ENCODE results near the gene SCN5A. TPM values are rescaled to one million over a fixed set of nuclear protein-coding genes. Genes with fewer than 3 reads are reported as not detected.

Gene SCN5A
- total RNA-seq, 1 experiment from 2014 or later, result 11.5 TPM

GRCh38 chr3:38687321-38687720, 37.8 kb upstream of the SCN5A start:
- Histone ChIP-seq H3K9ac (ENCODE audit: low read length) (no peak overlapping the region), H3K27me3 (ENCODE audit: insufficient read depth, low read length) (peaks cover 9% of the 10 kb centered on the region), H3K79me2 (ENCODE audit: insufficient read depth, low read length) (no peaks in the 10 kb centered on the region), H3K9me2 (ENCODE audit: insufficient read depth) (no peaks in the 10 kb centered on the region), H3K4me1 (ENCODE audit: control insufficient read depth in 1 of 2, insufficient read depth in 2 of 2, low read length in 2 of 2) (no peaks in the 10 kb centered on the region), H4K20me1 (ENCODE audit: insufficient read depth) (no peaks in the 10 kb centered on the region), H3K27ac (ENCODE audit: low read depth, low read length) (no peak overlapping the region), H2AFZ (ENCODE audit: low read depth, low read length, poor library complexity, severe bottlenecking) (no peak overlapping the region), H3K9me3 (ENCODE audit: control insufficient read depth in 1 of 2, insufficient read depth in 1 of 2, low read depth in 1 of 2, low read length in 2 of 2) (no peaks in the 10 kb centered on the region), H3K4me2 (ENCODE audit: low read length) (no peak overlapping the region), H3K36me3 (ENCODE audit: control insufficient read depth in 1 of 2, insufficient read depth in 2 of 2, low read length in 2 of 2) (no peaks in the 10 kb centered on the region), H3K4me3 (replicated peaks in 1 of 2; ENCODE audit: low read depth in 1 of 2, low read length in 2 of 2) (no peak overlapping the region)
- no TSS peak for BruUV-seq (replicated peaks)
- ChIA-PET POLR2A (no interaction called here), RAD21 (ENCODE audit: low non-redundant PET in 1 of 2, low total read pairs in 2 of 2, uncharacterized antibody in 2 of 2, unreplicated experiment in 2 of 2) (no interaction called here), CTCF (no interaction called here)
- DNase-seq (ENCODE audit: low read depth, low spot score) (no peak), ATAC-seq (no peak)
- no peak for TF ChIP-seq POLR2A (IDR thresholded peaks at IDR 0.05; ENCODE audit: borderline replicate concordance, extremely low read depth, insufficient read depth, insufficient read length)
- no peak for TF ChIP-seq ATF3 (IDR thresholded peaks at IDR 0.05)
- no peak for TF ChIP-seq POLR2AphosphoS5 (IDR thresholded peaks at IDR 0.05; ENCODE audit: low read depth, low read length)
- no peak for TF ChIP-seq TCF7L2 (IDR thresholded peaks at IDR 0.05; ENCODE audit: borderline replicate concordance, extremely low read depth, insufficient read depth, insufficient read length)
- no peak for TF ChIP-seq EZH2phosphoT487 (IDR thresholded peaks at IDR 0.05; ENCODE audit: borderline replicate concordance)
- TF ChIP-seq FOSL1 (IDR thresholded peaks at IDR 0.05; ENCODE audit: low read depth), result no peak
- TF ChIP-seq EGR1 (IDR thresholded peaks at IDR 0.05; ENCODE audit: low read depth), result no peak
- no peak for TF ChIP-seq EZH2 (IDR thresholded peaks at IDR 0.05)
- no peak for TF ChIP-seq ZFX (IDR thresholded peaks at IDR 0.05)
- TF ChIP-seq SIN3A (IDR thresholded peaks at IDR 0.05; ENCODE audit: low read depth), result no peak
- no peak for TF ChIP-seq ELF1 (IDR thresholded peaks at IDR 0.05; ENCODE audit: borderline replicate concordance, low read depth)
- intact Hi-C loops (cut with micrococcal nuclease), result no loop called here

- Histone ChIP-seq H3K9me3 (ENCODE audit: control insufficient read depth in 1 of 2, insufficient read depth in 1 of 2, low read depth in 1 of 2, low read length in 2 of 2) (no peaks in the 10 kb centered on the region), H3K4me3 (replicated peaks in 1 of 2; ENCODE audit: low read depth in 1 of 2, low read length in 2 of 2) (no peak overlapping the region), H3K27me3 (ENCODE audit: insufficient read depth, low read length) (peaks cover 32% of the 10 kb centered on the region), H3K27ac (ENCODE audit: low read depth, low read length) (no peak overlapping the region), H3K9ac (ENCODE audit: low read length) (no peak overlapping the region), H2AFZ (ENCODE audit: low read depth, low read length, poor library complexity, severe bottlenecking) (no peak overlapping the region), H3K36me3 (ENCODE audit: control insufficient read depth in 1 of 2, insufficient read depth in 2 of 2, low read length in 2 of 2) (no peaks in the 10 kb centered on the region), H3K4me1 (ENCODE audit: control insufficient read depth in 1 of 2, insufficient read depth in 2 of 2, low read length in 2 of 2) (no peaks in the 10 kb centered on the region), H3K9me2 (ENCODE audit: insufficient read depth) (no peaks in the 10 kb centered on the region), H4K20me1 (ENCODE audit: insufficient read depth) (no peaks in the 10 kb centered on the region), H3K79me2 (ENCODE audit: insufficient read depth, low read length) (no peaks in the 10 kb centered on the region), H3K4me2 (ENCODE audit: low read length) (no peak overlapping the region)
- ChIA-PET CTCF (no interaction called here), POLR2A (no interaction called here), RAD21 (ENCODE audit: low non-redundant PET in 1 of 2, low total read pairs in 2 of 2, uncharacterized antibody in 2 of 2, unreplicated experiment in 2 of 2) (no interaction called here)
- DNase-seq (ENCODE audit: low read depth, low spot score), result no peak
- intact Hi-C loops (cut with micrococcal nuclease), result no loop called here
- BruUV-seq (replicated peaks), result no TSS peak
- TF ChIP-seq CTCF (IDR thresholded peaks at IDR 0.05 in 2 of 3, conservative IDR thresholded peaks at IDR 0.05 in 1 of 3; ENCODE audit: borderline replicate concordance in 1 of 3, insufficient read depth in 1 of 3, low read depth in 2 of 3, low read length in 2 of 3) (no peak), ZFX (IDR thresholded peaks at IDR 0.05) (no peak), POLR2A (IDR thresholded peaks at IDR 0.05; ENCODE audit: borderline replicate concordance, extremely low read depth, insufficient read depth, insufficient read length) (no peak), SP1 (IDR thresholded peaks at IDR 0.05; ENCODE audit: low read depth) (no peak), JUND (IDR thresholded peaks at IDR 0.05) (no peak), ZNF274 (IDR thresholded peaks at IDR 0.05; ENCODE audit: low read depth, low read length) (no peak), EZH2phosphoT487 (IDR thresholded peaks at IDR 0.05; ENCODE audit: borderline replicate concordance) (no peak), SIN3A (IDR thresholded peaks at IDR 0.05; ENCODE audit: low read depth) (no peak), YY1 (IDR thresholded peaks at IDR 0.05; ENCODE audit: extremely low read depth, insufficient replicate concordance, low read depth, low read length) (no peak), POLR2AphosphoS5 (IDR thresholded peaks at IDR 0.05; ENCODE audit: low read depth, low read length) (no peak), ELF1 (IDR thresholded peaks at IDR 0.05; ENCODE audit: borderline replicate concordance, low read depth) (no peak), TCF7L2 (IDR thresholded peaks at IDR 0.05; ENCODE audit: borderline replicate concordance, extremely low read depth, insufficient read depth, insufficient read length) (no peak), EZH2 (IDR thresholded peaks at IDR 0.05) (no peak), MAX (IDR thresholded peaks at IDR 0.05) (no peak), FOSL1 (IDR thresholded peaks at IDR 0.05; ENCODE audit: low read depth) (no peak), EGR1 (IDR thresholded peaks at IDR 0.05; ENCODE audit: low read depth) (no peak), CBX3 (IDR thresholded peaks at IDR 0.05; ENCODE audit: low read depth) (no peak)
- no peak for ATAC-seq
Measured at GRCh38 chr3:38684546-38684945, 35.1 kb upstream of the SCN5A start.
